K562 (cell line): Measurements from ENCODE around the gene ERBB3. TPM values are rescaled to one million over a fixed set of nuclear protein-coding genes. Genes with fewer than 3 reads are reported as not detected.

Experiments used
- ARID3B ChIP-seq: fragments of 250-450 bp; sonication (Bioruptor Pico); IDR thresholded peaks from 2 replicates; pipeline ENCODE4 v1.4.0; 2020; ENCODE audit warnings: borderline replicate concordance
- DNMT1 ChIP-seq: fragments of 450-650 bp; IDR thresholded peaks from 2 replicates; pipeline ENCODE4 v1.6.1; 2016; ENCODE audit warnings: antibody characterized with exemption, mild to moderate bottlenecking
- E2F1 ChIP-seq: sonication (generic); formaldehyde crosslinking; IDR thresholded peaks from 2 replicates; pipeline ENCODE4 v1.8.1; 2023; ENCODE audit warnings: mild to moderate bottlenecking, missing genetic modification reagents, moderate library complexity
- EGR1 ChIP-seq: fragments of 450-650 bp; conservative IDR thresholded peaks from 2 replicates; pipeline ENCODE4 v1.6.1; 2017; ENCODE audit warnings: mild to moderate bottlenecking
- JUN ChIP-seq, 2 experiments: sonication (generic) in 1 of 2; formaldehyde crosslinking in 1 of 2; IDR thresholded peaks; 2 replicates each; pipeline versions ENCODE4 v1.6.1 to v1.8.0; 2012 to 2022; ENCODE audit warnings: borderline replicate concordance in 2 of 2, mild to moderate bottlenecking in 2 of 2, improper control_type of control experiment in 1 of 2, low read depth in 1 of 2, low read length in 1 of 2, missing genetic modification reagents in 1 of 2
- NFIC ChIP-seq: fragments of 450-650 bp; IDR thresholded peaks from 2 replicates; pipeline ENCODE4 v1.6.1; 2017; ENCODE audit warnings: mild to moderate bottlenecking, inconsistent platforms
- POU5F1 ChIP-seq: fragments of 150-350 bp; IDR thresholded peaks from 2 replicates; pipeline ENCODE4 v1.6.1; 2014; ENCODE audit warnings: borderline replicate concordance, low read length, low read depth, mild to moderate bottlenecking; ENCODE audit not compliant: partially characterized antibody
- SAP30 ChIP-seq: fragments of 200-600 bp; sonication (generic); IDR thresholded peaks from 2 replicates; pipeline ENCODE4 v1.6.1; 2012; ENCODE audit warnings: borderline replicate concordance, low read depth, mild to moderate bottlenecking, moderate library complexity, low read length, control low read depth, inconsistent platforms; ENCODE audit not compliant: insufficient read depth, poor library complexity, severe bottlenecking
- SUPT5H ChIP-seq: fragments of 450-650 bp; IDR thresholded peaks from 2 replicates; pipeline ENCODE4 v1.6.1; 2016
- TBP ChIP-seq: optimal IDR thresholded peaks from 2 replicates; pipeline ENCODE3; 2011; ENCODE audit warnings: low read depth, low read length, improper control_type of control experiment
- TCF7L2 ChIP-seq: fragments of 150-350 bp; IDR thresholded peaks from 2 replicates; pipeline ENCODE4 v1.6.1; 2016; ENCODE audit warnings: low read depth, mild to moderate bottlenecking, low read length, moderate library complexity
- TCFL5 ChIP-seq: fragments of 250-450 bp; sonication (Bioruptor Pico); conservative IDR thresholded peaks from 2 replicates; pipeline ENCODE4 v1.6.1; 2021; ENCODE audit warnings: mild to moderate bottlenecking, moderate library complexity, matching md5 sums
- ZMIZ1 ChIP-seq, 2 experiments: fragments of 150-350 bp in 1 of 2; IDR thresholded peaks; 2 replicates each; pipeline ENCODE4 v1.6.1; 2012 to 2016; ENCODE audit warnings: low read depth in 2 of 2, low read length in 2 of 2, mild to moderate bottlenecking in 1 of 2, moderate library complexity in 1 of 2
- ZNF212 ChIP-seq: fragments of 450-650 bp; formaldehyde crosslinking; IDR thresholded peaks from 2 replicates; pipeline ENCODE4 v1.4.0; 2020; ENCODE audit warnings: mild to moderate bottlenecking
- ZNF263 ChIP-seq: sonication (generic); formaldehyde crosslinking; IDR thresholded peaks from 2 replicates; pipeline ENCODE4 v1.8.0; 2022; ENCODE audit warnings: mild to moderate bottlenecking, missing genetic modification reagents, borderline replicate concordance
- ZNF41 ChIP-seq: fragments of 250-450 bp; sonication (Bioruptor Pico); conservative IDR thresholded peaks from 2 replicates; pipeline ENCODE4 v1.4.0; 2020; ENCODE audit warnings: mild to moderate bottlenecking
- ZNF57 ChIP-seq: fragments of 450-650 bp; formaldehyde crosslinking; IDR thresholded peaks from 2 replicates; pipeline ENCODE4 v1.4.0; 2020; ENCODE audit warnings: mild to moderate bottlenecking, moderate library complexity
- ZNF717 ChIP-seq: fragments of 250-450 bp; sonication (Bioruptor Pico); IDR thresholded peaks from 2 replicates; pipeline ENCODE4 v1.5.0; 2021
- ZNF77 ChIP-seq: fragments of 250-450 bp; sonication (Bioruptor Pico); IDR thresholded peaks from 2 replicates; pipeline ENCODE4 v1.5.0; 2020
- polyA plus RNA-seq, 8 experiments: library from polyadenylated mRNA; depleted of rRNA in 4 of 8; stranded (reverse) in 5 of 8; unstranded in 3 of 8; fragments of >200 nt; fragmentation: Nextera tagmentation in 2 of 8; fragmentation: Illumina TruSeq in 1 of 8; extraction: Ambion mirVana in 2 of 8; extraction: Trizol in 1 of 8; gene quantifications; 2 replicates each; pipeline versions ENCODE4 v1.2.1 to v1.2.3, GENCODE V29; 2011 to 2014; ENCODE audit warnings: inconsistent platforms in 1 of 8, missing spikeins in 1 of 8
- total RNA-seq, 7 experiments: library from RNA; depleted of rRNA in 6 of 7; stranded (reverse); fragments of >200 nt in 6 of 7; fragmentation: Illumina TruSeq in 2 of 7; extraction: Trizol in 2 of 7; gene quantifications; 2 replicates each; pipeline versions ENCODE4 v1.2.1 to v1.2.3, GENCODE V29; 2011 to 2021; ENCODE audit warnings: low replicate concordance in 1 of 7

Gene ERBB3
- total and polyA plus RNA-seq, 9 of the 15 experiments (the other 6 are each of a cell fraction or from before 2014, with no cell fraction given): 1.5 to 5.4 (median 3.8) TPM

GRCh38 chr12:56104109-56104814 is 24.3 kb downstream of the ERBB3 start, which contains the start of gene PA2G4 (continued):
- TF ChIP-seq EGR1 (no peak), ZNF212 (CRISPR knock-in tag) (no peak), TCF7L2 (no peak), ZNF57 (CRISPR knock-in tag) (no peak), NFIC (no peak), POU5F1 (no peak), ZNF717 (CRISPR knock-in tag) (no peak), ZNF77 (CRISPR knock-in tag) (no peak), E2F1 (CRISPR knock-in tag) (peak; percentile 96), TBP (peak; percentile 94), ZNF41 (peak; percentile 78; the same call in 1 of the 2 replicates), SAP30 (no peak), ZMIZ1 (IDR thresholded peaks at IDR 0.05; ENCODE audit: low read depth in 2 of 2, low read length in 2 of 2) (peak in 1 of 2 experiments; percentile 23; a peak in 1 of 4 replicates), TCFL5 (CRISPR knock-in tag) (no peak), ARID3B (CRISPR knock-in tag) (no peak), SUPT5H (peak; percentile 90), JUN (IDR thresholded peaks at IDR 0.05; ENCODE audit: borderline replicate concordance, low read depth, low read length) (peak; percentile 62; the same call in 1 of the 2 replicates), JUN (CRISPR knock-in tag; IDR thresholded peaks at IDR 0.05; ENCODE audit: borderline replicate concordance) (peak; percentile 93), ZNF263 (CRISPR knock-in tag) (no peak), DNMT1 (no peak)
